DOHH2 (cell line): Measurements from ENCODE around the gene C1orf116.

Experiments
- EZH2phosphoT487 ChIP-seq: fragments of 200-600 bp; sonication (generic); IDR thresholded peaks from 2 replicates; pipeline ENCODE4 v1.6.1; 2017; ENCODE audit warnings: borderline replicate concordance, mild to moderate bottlenecking, antibody characterized with exemption, low read length, moderate library complexity, mixed read lengths
- TF ChIP-seq, protein P1 (sequence below): fragments of 200-600 bp; sonication (generic); IDR thresholded peaks from one replicate; pipeline ENCODE4 v1.5.1; 2014; ENCODE audit warnings: antibody characterized with exemption, mild to moderate bottlenecking, low read depth, low read length; ENCODE audit not compliant: poor library complexity, severe bottlenecking

DNA sequence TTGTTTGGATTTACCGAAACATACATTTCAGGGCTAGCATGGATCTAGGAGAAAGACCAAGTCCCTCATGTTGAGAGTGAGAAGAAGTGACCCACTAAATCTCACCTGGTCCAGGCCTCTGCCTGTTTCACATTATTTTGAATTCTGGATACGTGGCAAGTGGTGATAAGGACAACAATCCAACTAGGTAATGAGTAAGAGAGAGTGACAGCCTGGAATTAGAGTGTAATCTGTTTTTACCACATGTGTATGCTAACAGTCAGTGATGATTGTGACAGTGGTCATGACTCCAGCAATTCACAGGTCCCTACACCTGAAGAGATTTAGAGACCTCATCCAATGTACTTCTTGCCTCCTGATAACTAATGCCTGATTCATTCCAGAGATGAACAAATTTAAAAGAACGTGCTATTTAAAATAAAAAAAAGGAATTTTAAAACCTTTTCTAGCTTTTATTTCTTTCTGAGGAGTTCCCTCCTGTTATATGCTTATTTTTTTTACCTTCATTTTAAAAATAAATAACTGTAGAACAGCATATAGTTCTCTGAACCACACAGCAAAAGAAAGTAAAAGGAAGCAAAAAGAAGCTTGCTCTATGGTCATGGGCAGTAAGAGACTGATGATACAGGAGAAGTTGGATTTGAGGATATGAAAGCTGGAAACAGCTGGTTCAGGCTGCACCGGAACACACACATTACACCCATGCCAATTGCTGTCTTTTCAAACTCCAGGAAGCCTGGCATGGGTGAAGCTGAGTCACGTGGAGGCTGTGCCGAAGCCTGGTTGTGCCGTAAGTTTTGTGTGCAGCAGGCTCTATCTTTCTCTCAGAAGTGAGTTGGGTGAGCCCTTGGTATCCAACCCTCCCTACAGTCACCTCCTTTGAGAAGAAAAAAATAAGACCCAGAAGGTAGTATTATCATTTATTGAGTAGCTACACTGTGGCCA, 14.7 kb downstream of the C1orf116 start:
- no peak for TF ChIP-seq EZH2phosphoT487
- TF ChIP-seq, protein P1, sequence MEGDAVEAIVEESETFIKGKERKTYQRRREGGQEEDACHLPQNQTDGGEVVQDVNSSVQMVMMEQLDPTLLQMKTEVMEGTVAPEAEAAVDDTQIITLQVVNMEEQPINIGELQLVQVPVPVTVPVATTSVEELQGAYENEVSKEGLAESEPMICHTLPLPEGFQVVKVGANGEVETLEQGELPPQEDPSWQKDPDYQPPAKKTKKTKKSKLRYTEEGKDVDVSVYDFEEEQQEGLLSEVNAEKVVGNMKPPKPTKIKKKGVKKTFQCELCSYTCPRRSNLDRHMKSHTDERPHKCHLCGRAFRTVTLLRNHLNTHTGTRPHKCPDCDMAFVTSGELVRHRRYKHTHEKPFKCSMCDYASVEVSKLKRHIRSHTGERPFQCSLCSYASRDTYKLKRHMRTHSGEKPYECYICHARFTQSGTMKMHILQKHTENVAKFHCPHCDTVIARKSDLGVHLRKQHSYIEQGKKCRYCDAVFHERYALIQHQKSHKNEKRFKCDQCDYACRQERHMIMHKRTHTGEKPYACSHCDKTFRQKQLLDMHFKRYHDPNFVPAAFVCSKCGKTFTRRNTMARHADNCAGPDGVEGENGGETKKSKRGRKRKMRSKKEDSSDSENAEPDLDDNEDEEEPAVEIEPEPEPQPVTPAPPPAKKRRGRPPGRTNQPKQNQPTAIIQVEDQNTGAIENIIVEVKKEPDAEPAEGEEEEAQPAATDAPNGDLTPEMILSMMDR = no peak
